ENCODE data around the gene ARHGDIG.

DNA sequence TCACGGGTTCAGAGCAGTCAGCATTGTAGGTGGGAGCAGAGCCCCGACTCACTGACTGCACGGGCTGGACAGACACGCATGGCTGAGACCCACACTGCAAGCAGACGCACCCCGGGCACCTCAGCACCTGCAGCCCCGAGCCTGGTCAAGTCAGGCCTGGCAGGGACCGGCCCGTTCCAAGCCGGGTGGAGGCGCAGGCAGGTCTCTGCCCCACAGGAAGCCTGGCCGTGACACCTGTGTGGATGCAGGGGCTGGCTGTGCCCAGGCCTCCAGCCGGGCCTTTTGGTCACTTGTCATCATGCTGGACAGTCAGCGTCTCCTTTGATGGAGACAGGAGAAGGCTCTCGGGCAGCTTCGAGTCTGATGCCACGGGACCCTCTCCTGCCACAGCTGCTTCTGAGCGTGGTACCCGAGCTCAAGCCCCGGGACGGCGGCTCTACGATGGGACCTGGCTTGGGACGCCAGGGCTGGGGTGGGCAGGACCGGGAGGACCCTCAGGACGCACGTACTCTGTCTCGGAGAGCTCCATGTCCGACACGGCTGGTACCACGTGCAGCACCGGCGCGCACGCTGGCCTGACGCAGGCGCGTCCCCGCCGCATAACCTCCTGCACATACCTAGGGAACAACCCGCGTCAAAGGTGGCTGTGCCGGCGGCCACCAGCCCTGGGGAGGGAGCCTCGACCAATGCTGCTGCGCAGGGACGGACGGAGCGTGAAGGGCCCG is 10.5 kb downstream of the ARHGDIG start:
- TF ChIP-seq CTCF (conservative IDR thresholded peaks at IDR 0.05; ENCODE audit: low read depth in 2 of 2) = no peak
- no peak for TF ChIP-seq POLR2AphosphoS5 (IDR thresholded peaks at IDR 0.05; ENCODE audit: low read depth)
- no peak for TF ChIP-seq EZH2 (IDR thresholded peaks at IDR 0.05; ENCODE audit: low read depth, unreplicated experiment)
- TF ChIP-seq, protein P1, sequence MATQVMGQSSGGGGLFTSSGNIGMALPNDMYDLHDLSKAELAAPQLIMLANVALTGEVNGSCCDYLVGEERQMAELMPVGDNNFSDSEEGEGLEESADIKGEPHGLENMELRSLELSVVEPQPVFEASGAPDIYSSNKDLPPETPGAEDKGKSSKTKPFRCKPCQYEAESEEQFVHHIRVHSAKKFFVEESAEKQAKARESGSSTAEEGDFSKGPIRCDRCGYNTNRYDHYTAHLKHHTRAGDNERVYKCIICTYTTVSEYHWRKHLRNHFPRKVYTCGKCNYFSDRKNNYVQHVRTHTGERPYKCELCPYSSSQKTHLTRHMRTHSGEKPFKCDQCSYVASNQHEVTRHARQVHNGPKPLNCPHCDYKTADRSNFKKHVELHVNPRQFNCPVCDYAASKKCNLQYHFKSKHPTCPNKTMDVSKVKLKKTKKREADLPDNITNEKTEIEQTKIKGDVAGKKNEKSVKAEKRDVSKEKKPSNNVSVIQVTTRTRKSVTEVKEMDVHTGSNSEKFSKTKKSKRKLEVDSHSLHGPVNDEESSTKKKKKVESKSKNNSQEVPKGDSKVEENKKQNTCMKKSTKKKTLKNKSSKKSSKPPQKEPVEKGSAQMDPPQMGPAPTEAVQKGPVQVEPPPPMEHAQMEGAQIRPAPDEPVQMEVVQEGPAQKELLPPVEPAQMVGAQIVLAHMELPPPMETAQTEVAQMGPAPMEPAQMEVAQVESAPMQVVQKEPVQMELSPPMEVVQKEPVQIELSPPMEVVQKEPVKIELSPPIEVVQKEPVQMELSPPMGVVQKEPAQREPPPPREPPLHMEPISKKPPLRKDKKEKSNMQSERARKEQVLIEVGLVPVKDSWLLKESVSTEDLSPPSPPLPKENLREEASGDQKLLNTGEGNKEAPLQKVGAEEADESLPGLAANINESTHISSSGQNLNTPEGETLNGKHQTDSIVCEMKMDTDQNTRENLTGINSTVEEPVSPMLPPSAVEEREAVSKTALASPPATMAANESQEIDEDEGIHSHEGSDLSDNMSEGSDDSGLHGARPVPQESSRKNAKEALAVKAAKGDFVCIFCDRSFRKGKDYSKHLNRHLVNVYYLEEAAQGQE (IDR thresholded peaks at IDR 0.05; ENCODE audit: unreplicated experiment) = no peak
- TF ChIP-seq EZH2phosphoT487 (IDR thresholded peaks at IDR 0.05; ENCODE audit: unreplicated experiment) = no peak
- no peak for TF ChIP-seq JUNB (IDR thresholded peaks at IDR 0.05; ENCODE audit: unreplicated experiment)
- no peak for TF ChIP-seq ZNF114 (CRISPR knock-in tag; IDR thresholded peaks at IDR 0.05)
- no peak for TF ChIP-seq CREB1 (CRISPR knock-in tag; IDR thresholded peaks at IDR 0.05; ENCODE audit: low read depth)
- TF ChIP-seq NANOG (IDR thresholded peaks at IDR 0.05; ENCODE audit: borderline replicate concordance) = no peak

All from GM23338 (cell line).